Epithelial cell of proximal tubule (primary cell): ENCODE measurements around the gene TMED8. TPM values are rescaled to one million over a fixed set of nuclear protein-coding genes. Genes with fewer than 3 reads are reported as not detected.
"Not testable (repeated sequence)": the region's sequence is repeated elsewhere in the genome, so short reads cannot be mapped to it uniquely, and the experiment has no call there.

Experiments
- DNase-seq: peaks from one replicate; pipeline ENCODE4 v3.0.0-alpha.2; 2011; ENCODE audit warnings: low read depth
- H3K4me3 ChIP-seq: 2 replicates; pipeline ENCODE4 v1.5.1; 2011; ENCODE audit warnings: low read depth, mild to moderate bottlenecking, low read length
- total RNA-seq: library from RNA; depleted of rRNA; stranded (reverse); fragments of >200 nt; gene quantifications from 2 replicates; pipeline ENCODE4 v1.2.3, GENCODE V29; 2015
- TF ChIP-seq, protein P1 (sequence below): conservative IDR thresholded peaks from 2 replicates; pipeline ENCODE4 v1.5.1; 2012; ENCODE audit warnings: low read depth, mild to moderate bottlenecking, low read length

The TMED8 gene
- total RNA-seq, 1 donor from 2014 or later, result 9.9 TPM

DNA sequence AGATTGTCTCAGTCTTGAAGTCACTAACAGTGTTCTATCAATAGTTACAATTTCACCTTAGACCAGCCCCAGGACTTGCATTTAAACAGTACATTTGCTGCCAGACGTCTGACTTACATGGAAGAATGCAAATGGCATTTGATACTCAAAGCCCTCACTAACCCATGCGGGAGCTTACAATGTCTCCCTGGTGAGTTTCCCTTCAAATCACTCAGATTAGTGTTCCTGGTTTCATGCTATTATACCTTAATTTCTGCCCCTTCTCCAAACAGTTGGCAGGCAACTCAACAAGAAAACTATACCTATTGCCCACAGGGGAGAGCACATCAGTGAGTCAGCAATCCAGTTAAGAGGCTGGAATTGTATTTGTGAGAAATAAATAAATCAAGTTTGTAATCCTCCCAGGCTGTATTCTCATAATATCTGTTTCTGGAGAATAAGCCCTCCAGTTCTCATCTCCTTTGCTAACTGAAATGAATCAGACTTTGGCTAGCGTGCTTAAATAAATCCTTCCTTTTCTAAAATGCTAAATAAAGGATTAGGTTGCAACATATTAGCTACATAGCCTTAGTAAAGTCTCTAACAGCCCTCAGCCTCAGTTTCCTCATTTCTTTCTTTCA is 32.4 kb downstream of the TMED8 start:
- TF ChIP-seq, protein P1, sequence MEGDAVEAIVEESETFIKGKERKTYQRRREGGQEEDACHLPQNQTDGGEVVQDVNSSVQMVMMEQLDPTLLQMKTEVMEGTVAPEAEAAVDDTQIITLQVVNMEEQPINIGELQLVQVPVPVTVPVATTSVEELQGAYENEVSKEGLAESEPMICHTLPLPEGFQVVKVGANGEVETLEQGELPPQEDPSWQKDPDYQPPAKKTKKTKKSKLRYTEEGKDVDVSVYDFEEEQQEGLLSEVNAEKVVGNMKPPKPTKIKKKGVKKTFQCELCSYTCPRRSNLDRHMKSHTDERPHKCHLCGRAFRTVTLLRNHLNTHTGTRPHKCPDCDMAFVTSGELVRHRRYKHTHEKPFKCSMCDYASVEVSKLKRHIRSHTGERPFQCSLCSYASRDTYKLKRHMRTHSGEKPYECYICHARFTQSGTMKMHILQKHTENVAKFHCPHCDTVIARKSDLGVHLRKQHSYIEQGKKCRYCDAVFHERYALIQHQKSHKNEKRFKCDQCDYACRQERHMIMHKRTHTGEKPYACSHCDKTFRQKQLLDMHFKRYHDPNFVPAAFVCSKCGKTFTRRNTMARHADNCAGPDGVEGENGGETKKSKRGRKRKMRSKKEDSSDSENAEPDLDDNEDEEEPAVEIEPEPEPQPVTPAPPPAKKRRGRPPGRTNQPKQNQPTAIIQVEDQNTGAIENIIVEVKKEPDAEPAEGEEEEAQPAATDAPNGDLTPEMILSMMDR, result no peak
- no peak for DNase-seq
- H3K4me3 ChIP-seq, result no peak overlapping the region

DNA sequence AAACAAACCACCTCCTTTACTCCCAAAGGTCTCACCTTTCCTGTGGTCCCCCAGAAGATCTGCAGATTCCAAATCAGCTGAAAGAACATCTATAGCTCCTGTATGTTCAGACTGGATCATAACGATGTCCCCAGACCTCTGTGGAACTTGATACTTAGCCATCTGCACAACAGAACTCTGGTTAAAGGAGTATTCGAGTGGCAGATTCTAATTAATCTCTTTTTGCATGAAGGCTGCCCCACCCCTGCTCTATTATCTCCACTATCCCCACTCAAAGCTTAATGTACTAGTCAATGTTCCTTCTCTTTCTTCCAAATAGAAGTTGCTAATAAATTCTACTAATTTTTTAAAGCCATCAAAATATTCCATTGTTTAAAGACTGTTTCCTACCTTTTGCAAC is 33.2 kb downstream of the TMED8 start:
- TF ChIP-seq, protein P1, result no peak
- no peak for DNase-seq
- H3K4me3 ChIP-seq, result no peak overlapping the region

DNA sequence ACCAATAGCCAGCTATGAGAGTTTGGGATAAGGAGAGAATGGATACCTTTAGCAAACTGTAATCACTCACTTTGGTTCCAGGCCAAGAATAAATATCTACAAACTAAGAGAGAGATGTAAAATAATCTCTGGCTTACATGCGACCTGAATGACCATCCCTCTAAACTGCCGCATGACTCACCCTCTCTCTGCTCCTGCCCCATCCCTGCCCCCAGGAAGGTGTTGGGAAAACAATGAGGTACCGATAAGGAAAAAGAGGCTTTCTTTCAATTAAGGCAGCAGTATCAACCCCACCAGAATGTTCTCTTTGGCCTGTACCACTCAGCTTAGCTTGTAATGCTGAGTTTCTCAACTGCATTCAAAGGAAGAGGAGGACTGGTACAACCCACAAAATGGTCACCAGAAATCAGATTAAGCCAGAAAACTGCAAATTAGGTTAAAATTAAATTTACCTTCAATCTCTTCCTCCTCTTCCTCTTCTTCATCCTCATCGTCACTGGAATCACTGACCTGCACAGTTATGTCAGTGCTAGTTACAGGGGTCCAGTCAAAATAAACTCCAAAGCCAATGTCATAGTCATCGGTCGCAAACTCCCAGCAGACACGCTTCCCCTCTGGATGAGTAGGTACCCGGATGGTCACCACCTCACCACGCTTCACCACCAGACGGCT is 34.0 kb downstream of the TMED8 start:
- TF ChIP-seq, protein P1, result no peak
- no peak overlapping the region for H3K4me3 ChIP-seq
- no peak for DNase-seq

DNA sequence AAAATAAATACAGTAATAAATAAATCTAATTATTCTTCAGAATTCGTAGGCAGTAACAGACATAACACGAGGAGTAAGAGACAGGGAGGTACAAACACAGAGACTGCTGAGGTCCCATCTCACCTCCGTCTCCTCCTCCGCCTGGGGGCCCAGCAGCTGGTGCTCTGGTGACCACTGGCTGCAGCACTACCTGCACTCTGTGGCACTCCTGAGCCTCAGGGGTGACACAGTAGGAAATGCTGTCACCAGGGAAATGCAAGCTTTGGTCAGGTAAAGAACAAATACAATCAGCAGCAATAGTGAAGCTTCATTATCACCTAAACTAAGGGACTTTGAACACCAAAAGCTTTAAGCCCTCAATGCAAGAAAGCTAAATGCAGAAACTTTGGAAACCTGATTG is 36.5 kb downstream of the TMED8 start:
- TF ChIP-seq, protein P1, result no peak
- H3K4me3 ChIP-seq, result no peak overlapping the region
- DNase-seq, result no peak

DNA sequence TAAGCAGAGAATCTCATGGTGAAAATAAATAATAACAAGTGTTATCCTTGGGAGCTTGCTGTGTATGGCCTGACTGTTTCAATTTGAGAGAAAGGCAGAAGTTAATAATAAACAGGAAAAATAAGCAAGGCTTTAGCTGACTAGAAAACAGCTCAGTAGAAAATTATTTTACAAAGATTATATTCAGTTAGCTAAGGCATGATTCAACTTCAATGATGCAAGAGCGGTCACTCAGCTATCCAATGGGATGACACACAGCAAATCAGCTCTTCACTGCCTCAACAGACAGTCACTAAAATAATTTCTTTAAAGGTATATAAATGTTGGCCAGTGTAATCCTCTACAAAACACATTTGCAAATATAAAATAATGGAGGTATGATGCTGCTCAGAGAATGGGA is 37.5 kb downstream of the TMED8 start:
- H3K4me3 ChIP-seq, result no peak overlapping the region
- TF ChIP-seq, protein P1, result no peak
- peak; percentile 46 for DNase-seq

DNA sequence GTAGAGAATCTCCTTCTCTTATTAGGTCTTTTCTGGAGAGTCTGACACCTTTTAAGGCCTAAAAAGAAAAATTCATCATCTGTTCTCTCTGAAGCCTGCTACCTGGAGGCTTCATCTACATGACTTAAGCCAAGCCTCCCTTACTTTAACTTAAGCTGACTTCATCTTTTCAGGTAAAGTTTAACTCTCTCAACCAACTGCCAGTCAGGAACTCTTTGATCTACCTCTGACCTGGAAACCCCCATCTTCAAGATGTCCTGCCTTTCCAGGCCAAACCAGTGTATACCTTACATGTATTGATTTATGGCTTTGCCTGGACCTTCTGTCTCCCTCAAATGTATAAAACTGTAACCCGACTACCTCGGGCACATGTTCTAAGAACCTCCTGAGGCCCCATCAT is 38.6 kb downstream of the TMED8 start:
- TF ChIP-seq, protein P1, result no peak
- H3K4me3 ChIP-seq, result no peak overlapping the region
- DNase-seq, result no peak

DNA sequence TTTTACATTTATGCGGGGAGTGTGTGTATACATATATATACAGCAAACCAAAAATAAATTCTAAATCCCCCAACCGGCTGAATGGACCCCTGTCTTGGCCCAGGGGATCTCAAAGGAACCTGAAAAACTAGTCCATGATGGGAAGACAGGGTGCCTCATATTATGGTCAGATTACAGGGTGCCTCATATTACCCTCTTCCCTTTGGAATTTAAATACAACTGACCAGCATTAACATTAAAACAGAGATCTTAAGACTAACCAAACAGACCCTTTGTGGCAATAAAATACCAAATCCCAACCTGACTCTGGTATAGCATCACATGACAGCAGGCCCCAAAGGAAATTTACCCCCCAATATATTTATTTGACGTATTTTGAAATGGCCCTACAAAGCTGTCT is 39.0 kb downstream of the TMED8 start:
- TF ChIP-seq, protein P1, result no peak
- DNase-seq, result no peak
- no peak overlapping the region for H3K4me3 ChIP-seq

DNA sequence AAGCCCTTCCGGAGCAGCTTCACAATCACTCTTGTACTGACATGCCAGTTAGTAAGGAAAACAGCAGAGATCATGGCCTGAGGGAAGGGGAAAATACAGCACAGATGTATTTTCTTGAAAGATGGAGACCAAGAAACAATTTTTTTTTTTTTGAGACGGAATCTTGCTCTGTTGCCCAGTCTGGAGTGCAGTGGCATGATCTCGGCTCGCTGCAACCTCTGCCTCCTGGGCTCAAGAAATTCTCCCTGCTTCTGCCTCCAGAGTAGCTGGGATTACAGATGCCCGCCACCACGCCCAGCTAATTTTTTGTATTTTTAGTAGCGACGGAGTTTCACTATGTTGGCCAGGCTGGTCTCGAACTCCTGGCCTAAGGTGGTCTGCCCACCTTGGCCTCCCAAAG is 39.6 kb downstream of the TMED8 start:
- not testable (repeated sequence) for DNase-seq, H3K4me3 ChIP-seq
